ENCODE results near the gene CEP85.
A peak's percentile ranks its signal among the peaks of the same experiment; 100 is the strongest.
"Not testable (repeated sequence)": the region's sequence is repeated elsewhere in the genome, so short reads cannot be mapped to it uniquely, and the experiment has no call there.

CEP85 gene

DNA sequence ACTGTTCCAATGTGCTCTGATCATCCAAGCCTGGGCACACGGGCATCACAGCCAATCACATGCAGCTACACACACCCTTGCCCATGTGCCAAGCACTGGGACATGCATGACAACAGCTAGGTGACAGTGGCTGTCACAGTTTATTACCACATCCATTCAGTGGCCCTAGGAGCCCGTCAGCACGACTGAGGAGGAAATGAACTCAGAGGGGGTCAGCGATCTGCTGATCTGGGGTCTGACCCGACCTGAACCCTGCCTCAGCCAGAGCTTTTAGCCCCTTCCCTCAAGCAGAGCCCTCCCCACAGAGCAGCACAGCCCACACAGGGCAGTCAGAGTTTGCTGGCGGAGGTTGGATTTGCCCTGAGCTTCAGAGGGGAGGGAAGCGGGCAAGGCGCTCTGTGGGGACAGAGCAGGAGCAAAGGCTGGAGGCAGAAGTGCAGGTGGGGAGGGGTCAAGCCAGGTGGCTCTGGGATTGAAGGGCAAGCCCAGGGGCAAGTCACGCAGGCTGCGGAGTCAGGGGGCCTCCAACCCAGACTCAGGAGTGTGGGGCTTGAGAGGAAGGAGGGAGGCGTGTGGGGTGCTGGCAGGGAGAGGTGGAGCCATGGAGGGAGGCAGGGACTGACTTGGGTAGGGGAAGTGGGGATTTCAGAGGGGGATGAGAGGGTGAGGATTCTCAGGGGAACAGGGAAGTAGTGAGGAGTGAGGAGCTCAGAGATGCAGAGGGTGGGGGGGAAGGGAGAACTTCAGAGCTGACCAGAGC, 56.3 kb downstream of the CEP85 start:
- no peak for DNase-seq (ENCODE audit: low read depth)

DNA sequence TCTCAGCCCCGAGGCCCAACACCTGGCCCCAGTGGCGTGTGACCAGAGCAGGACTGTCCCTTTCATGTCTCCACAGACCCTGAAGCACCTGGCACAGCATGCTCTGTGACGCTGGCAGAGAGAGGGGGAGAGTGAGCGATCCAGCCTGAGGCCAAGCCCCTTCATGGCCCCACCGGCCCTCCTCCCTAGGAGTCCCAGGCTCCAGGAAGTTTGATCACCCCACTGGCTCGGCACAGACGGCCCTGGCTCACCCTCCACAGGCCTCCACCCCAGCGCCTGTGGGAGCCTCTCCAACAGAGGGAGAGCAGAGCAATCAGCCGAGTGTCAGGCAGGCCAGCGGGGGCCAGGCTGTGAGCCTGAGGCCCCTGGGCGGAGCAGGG, 56.9 kb downstream of the CEP85 start:
- DNase-seq (ENCODE audit: low read depth), result no peak

DNA sequence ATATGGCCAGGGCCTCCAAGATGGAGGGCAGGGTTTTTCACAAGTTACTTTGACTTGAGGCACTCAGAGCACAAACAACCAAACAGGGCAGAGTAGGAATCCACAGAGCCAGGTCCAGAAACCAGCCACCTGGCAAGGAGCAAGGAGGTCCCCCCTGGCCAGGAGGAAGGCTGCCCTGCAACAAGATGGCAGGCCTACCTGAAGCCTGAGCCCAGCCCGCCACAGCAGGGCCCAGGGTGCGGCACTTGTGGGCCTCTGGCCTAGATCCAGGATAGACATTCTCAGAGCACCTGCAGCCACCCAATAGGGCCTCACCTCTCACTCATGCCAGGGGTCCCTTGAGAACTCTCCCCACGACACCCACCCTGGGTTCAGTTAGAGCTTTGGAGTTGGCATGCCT, 57.4 kb downstream of the CEP85 start:
- DNase-seq (ENCODE audit: low read depth), result no peak

GRCh38 chr1:26291939-26292338, 57.9 kb downstream of the CEP85 start:
- no peak for DNase-seq (ENCODE audit: low read depth)

DNA sequence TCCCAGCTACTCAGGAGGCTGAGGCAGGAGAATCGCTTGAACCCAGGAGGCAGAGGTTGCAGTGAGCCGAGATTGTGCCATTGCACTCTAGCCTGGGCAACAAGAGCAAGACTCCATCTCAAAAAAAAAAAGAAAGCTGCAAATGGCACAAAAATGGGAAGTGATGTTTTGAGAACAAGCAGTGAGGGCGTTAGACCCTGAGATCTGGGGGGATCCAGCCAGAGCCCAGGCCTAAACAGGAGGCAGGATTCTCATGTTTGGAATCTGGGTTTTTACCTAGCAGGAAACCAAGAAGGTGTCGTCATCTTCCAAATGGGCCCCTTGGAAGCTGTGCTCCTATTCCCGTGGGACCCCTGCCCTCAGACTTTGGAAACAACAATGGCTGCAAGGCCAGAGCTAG, 58.7 kb downstream of the CEP85 start:
- not testable (repeated sequence) for DNase-seq (ENCODE audit: low read depth)

GRCh38 chr1:26293911-26294463, 60.0 kb downstream of the CEP85 start:
- DNase-seq (ENCODE audit: low read depth), result no peak

DNA sequence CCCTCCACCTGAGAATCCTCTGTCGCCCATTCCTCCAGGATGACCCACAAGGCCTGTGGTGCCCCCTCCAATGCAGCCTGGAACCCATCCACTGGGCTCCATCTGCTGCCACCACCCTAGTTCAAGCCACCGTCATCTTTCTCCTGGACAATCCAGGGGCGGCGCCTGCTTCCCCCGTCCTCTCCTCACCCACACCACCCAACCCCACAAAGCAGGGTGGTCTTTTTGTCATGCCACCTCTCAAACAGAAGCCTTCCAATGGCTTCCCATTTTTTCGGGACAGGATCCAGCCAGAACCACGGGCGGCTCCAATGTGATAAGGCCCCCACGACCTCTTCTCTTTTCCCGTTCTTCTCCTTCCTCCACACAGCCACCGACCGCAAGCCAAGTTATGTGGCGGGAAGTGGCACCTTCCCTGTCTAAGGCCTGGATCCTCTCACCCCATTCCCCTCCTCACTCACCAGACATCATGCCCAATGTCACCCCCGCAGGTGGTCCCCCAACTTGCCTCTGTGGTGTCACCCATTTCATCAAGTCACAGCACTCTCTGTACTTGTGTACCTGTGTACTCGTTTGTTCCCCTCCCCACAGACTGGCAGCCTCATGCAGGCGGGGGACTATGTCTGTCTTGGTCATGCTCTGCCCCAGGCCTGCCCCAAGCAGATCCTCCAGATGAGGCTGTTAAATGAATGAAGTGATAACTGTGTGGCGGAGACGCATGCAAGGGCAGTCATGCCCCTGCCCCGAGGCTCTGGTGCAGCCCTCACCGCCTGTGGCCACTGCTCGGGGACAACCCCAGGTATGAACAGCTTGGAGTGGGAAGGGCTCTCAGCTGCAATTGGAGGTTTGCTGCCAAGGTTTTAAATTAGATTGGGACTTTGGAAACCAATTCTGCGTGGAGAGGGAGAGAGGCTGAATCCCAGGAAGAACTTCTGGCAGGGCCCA, 61.5 kb downstream of the CEP85 start:
- no peak for DNase-seq (ENCODE audit: low read depth)

- no peak for DNase-seq (ENCODE audit: low read depth)
These were observed 62.5 kb downstream of the CEP85 start for GRCh38 chr1:26296340-26297056.

DNA sequence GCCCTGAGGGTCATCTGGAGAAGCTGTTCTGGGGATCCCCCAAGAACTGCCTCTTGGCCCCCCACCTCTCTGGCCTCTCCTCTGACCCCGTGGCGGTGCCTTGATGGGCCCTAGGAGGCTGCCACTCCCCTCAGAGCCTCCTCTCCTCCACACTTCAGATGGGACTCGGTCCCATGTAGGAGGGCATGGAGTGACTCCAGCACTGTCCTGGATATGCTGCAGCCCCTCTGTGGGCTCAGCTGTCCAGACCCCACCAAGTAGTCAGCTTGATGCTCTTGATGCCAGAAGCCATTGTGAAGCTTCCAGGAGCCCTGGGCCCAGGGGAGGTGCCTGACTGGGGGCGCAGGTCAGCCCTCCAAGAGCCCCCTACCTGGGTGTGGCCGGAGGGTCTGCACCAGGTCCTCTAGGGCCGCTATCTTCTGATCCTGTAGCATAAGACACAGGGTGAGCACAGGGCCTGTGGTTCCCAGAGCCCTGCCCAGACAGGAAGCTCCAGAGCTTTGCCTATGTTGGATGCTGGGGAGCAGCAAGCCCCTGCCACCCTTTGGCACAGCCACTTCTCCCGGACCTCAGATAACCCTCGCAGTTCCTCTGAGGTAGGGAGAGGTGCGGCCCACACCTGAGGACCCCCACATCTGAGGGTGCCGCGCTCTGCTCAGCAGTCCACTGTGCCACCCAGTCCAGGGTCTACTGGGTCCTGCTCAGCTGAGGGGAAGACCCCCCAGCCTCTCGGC, 63.2 kb downstream of the CEP85 start:
- no peak for DNase-seq (ENCODE audit: low read depth)

GRCh38 chr1:26297791-26298124, 63.8 kb downstream of the CEP85 start:
- DNase-seq (ENCODE audit: low read depth), result no peak

DNA sequence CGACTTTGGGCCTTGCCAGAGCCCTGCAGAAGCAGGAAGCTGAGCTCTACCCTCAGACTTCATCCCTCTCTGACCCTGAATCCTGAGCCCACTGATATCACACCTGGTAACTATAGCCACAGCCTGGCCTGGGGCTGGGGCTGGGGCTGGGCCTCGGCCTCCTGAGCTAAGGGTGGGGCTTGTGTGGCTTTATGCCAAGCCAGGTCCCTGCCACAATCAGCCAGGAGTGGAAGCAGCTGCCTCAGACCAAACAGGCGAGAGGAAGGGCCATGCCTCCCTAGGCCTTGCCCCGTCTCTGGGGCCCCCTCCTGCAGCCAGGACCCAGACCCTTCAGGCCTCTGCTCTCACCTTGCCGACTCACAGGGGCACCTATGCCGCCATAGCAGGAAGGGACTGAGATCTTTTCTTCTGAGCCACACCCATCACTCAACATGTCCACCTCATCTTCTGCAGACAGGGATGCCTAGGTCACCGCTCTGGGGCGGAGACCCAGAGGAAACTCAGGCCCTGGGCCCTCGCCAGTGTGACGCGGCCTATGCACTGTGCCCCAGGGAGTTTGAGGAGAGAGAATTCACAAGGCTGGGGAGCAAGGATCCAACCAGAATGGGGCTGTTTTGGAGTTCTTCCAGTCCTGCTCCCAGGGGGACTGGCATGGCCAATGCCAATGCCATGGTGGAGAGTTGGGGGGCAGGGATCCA, 66.7 kb downstream of the CEP85 start:
- DNase-seq (ENCODE audit: low read depth), result no peak

DNA sequence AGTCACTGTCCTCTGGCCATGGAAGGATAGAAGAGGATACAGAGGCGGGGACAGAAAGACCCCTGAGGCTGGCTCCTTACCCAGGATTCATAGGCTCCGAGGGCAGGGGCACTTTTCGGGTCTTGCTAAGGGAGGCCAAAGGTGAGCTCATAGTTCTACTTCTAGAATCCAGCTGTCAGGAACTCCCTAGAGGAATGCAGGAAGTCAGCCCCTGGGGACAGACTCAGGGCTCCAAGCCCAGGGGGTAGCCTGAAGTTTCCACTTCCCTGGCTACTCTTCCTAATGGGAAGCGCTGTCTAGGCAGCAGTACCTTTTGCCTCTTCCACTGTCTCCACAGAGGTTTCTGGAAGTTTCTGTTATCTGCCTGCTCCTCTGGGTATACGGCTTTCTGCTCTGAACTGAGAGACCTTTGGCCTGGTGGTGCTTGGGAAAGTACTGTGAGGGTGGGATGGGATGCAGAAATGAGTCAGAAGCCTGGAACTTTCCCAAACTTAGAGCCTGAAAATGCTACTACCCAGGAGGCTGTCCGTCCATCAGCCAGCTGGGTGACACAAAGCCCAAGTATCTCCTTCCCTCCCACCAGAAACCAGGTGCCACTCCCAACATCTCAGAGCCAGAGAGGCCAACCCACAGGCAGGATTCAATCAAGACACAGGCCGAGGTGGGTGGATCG, 68.9 kb downstream of the CEP85 start:
- no peak for DNase-seq (ENCODE audit: low read depth)

DNA sequence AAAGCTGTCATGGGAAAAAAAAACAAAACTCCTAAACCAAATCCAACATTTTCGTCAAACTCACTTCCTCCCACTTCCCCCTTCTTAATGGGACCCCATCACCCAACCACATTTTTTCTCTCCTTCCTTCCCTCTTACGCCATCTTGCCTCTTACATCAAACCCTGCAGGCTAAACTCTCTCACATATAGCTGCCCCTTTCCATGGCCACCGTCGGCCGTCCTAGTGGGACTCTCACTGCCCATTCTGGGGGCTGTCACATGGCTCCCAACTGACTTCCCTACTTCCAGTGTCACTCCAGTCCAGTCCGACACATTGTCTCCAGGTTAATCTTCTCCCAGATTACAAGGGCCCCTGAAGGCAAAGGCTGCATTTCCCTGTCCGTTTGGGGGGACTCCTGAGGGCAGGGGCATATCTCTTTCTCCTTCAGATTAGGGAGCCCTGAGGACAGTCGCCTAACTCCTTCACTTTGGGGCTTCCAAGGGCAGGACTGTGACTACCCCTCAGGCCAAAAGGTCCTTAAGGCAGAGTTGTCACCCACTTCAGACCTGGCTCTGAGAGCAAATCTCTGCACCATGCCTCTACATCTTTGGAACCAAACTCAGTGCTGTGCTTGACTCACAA, 71.8 kb downstream of the CEP85 start:
- no peak for DNase-seq (ENCODE audit: low read depth)

- peak; percentile 64 for DNase-seq (ENCODE audit: low read depth)
These were observed 72.6 kb downstream of the CEP85 start, which contains the start of gene UBXN11 for GRCh38 chr1:26306290-26307229. Gene UBXN11 (minus strand): TSS chr1:26306636. CDS start chr1:26302883, 3,753 bp downstream.

- no peak for DNase-seq (ENCODE audit: low read depth)
These were observed 73.4 kb downstream of the CEP85 start for GRCh38 chr1:26307363-26307781.

DNA sequence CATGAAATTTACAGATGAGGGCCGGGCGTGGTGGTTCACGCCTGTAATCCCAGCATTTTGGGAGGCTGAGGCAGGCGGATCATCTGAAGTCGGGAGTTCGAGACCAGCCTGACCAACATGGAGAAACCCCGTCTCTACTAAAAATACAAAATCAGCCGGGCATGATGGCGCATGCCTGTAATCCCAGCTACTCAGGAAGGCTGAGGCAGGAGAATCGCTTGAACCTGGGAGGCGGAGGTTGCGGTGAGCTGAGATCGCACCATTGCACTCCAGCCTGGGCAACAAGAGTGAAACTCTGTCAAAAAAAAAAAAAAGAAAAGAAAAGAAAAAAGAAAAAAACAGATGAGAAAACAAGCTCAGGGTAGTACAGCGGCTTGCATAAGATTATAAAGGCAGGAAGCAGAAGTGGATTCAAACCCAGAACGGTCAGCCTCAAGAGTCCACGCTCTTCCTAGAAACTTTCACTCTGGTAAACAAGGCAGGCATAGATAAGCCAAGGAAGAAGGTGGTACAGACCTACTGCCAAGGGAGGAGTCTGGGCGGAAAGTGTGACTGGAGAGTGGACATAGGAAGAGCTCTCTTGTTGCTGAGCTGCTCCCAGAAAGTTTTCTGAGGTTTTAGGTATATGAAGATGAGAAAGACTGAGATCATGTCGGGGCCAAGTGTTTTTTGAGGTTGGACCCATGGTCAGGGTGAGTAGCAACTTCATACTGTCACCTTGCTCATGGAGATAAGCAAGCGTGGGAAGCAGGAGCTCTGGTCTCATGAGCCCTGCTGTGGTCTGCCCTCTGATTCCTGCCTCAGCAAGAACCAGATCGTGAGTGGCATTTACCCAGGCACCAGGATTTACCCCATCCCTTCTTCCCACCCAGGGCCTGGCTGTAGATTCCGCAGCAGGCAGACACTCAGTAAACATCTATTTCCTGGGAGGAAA, 74.2 kb downstream of the CEP85 start:
- DNase-seq (ENCODE audit: low read depth), result not testable (repeated sequence)

DNA sequence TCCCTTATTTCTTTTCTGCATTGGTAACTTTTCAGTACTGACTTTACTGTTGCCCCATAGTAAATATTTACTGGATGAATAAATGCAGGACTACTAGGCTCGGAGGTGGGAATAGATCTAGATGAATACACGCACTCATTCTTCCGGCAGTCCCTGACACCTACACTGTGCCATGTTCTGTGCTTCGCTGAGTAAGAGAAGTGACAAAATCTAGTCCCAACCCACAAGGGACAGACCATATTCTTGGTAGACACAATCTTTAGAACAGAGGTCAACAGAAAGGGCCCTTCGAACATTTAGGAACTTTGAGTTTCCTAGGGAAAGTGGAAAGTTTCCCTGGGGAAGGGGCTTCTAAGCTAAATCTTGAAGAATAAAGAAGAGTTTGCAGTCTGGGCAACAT, 80.5 kb downstream of the CEP85 start:
- DNase-seq (ENCODE audit: low read depth), result no peak
